SHP77 (cell line): ENCODE results near the gene RNF112.
A peak's percentile ranks its signal among the peaks of the same experiment; 100 is the strongest.

Experiments
- DNase-seq, 2 experiments: peaks; one replicate each; lab custom pipeline; 2025; lab: John Stamatoyannopoulos, UW

The RNF112 gene

DNA sequence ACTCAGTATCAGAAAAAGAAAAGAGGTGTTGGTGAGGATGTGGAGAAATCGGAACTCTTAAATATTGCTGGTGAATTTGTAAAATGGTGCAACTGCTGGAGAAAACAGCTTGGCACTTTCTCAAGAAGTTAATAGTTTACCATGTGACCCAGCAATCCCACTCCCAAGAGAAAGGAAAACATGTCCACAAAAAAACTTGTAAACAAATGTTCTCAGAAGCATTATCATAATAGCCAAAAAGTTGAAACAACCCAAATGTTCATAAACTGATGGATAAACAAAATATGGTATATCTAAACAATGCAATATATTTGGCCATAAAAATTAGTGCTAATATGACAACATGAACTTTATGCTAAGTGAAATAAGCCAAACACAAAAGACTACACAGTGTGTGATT lies 35.3 kb upstream of the RNF112 start:
- no peak for DNase-seq

DNA sequence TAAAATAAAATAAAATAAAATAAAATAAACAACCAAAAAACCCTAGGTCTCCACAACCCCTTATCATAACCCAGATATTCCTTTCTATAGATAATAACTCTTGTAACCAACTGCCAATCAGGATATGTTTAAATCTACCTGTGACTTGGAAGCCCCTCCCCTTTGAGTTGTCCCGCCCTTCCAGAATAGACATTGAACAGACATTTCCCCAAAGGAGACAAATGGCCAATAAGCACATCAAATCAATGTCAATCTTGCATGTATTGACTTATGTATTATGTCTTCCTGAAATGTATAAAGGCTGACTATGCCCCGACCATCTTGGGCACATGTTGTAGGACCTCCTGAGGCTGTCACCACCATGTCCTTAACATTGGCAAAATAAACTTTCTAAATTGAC lies 34.2 kb upstream of the RNF112 start:
- peak; percentile 28 to 57 for DNase-seq

DNA sequence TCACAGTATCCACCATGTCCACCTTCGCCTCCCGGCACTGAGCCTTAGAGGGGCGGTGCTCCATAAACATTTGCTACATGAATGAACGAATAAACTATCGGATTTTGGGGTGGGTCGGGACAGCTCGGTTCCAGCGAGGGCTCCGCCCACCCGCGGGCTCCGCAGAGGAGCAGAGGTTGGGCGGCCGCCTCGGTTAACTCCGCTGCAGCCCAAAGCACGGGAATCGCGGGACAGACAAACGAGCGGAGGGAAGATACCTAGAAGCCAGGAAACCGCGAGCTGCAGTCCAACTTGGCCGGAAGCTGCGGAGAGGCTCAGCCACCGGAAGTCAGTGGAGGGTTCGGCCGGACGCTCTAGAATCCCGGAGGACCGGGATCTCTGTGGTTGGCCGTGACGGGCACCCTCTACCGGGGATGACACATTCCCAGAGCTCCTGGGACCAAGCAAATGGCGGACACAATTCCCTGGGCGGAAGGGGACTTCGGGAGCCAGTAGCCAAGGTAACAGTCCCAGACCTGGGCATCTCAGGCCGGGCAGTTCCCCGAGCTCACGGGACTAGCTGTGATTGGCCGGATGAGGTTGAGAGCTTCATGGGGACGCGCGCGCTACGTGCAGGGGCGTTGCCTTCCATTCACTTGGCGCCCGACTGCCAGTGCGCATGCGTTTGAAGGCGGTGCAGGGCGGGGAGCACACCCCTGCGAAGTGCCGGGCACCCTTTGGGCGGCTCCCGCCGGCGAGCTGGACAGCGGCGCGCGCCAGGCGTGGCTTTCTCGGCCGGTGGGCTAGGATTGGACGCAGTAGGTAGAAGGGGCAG lies 33.2 kb upstream of the RNF112 start:
- DNase-seq = peak; percentile 100

DNA sequence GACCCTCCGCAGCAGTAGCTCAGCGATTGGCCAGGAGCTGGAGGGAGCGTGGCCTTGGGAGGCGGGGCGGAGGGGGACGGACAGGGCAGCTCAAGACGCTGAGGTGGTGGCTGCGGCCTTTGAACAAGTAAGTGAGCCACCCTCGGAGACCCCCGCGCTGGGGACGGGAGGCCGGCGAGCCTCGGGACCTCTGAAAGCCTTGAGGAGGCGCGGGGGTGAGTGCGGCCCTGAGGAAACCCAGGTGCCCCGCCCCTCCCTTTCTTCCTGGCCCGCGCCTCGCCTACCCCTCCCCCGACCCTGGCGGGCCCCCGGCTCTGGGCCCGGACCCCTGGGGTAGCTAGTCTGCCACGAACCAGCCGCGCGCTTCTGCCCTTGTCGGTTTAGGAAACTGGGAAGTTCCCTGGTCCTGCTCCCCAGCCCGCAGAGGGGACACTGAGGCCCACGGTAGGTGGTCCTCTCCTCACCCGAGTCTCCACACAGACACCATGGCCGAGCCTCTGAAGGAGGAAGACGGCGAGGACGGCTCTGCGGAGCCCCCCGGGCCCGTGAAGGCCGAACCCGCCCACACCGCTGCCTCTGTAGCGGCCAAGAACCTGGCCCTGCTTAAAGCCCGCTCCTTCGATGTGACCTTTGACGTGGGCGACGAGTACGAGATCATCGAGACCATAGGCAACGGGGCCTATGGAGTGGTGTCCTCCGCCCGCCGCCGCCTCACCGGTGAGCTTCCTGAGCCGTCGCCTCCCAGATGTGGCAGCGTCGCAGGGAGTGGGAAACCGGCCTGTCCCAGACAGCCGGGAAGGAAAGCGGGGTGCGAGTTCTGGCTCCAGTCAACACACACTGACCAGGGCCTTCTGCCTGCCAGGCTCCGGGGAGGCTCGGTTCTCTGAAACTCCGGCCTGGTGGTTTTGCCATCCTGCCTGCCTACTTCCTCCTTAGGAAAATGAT lies 32.3 kb upstream of the RNF112 start, which contains the start of gene MAPK7:
Gene MAPK7 (plus strand): TSS at position 83 of the 945 bp plus-strand sequence. CDS start 403 bp downstream, at position 486.
- no peak for DNase-seq

DNA sequence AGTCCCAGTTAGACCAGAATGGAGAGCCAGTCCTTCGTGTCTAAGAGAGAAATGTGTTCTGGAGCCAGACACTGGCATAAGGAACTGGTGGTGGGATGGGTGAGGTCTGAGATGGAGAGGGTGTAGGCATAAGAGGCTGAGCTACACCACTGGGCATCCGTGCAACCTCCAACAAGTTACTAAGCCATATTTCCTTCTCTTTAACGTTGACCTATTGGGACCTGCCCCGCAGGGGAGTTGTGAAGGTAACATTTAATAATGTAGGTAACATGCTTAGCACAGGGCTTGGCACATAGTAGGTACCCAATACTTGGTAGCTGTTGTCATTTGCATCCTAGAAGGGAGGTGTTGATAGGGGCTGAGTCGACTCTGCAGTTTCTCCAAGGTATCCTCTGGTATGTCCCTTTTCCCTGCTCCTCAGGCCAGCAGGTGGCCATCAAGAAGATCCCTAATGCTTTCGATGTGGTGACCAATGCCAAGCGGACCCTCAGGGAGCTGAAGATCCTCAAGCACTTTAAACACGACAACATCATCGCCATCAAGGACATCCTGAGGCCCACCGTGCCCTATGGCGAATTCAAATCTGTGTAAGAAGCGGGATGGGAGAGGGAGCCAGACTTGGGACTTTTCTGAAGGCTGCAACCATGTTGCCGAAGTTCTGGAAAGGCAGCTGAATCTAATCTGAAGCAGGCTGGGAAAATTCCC lies 31.5 kb upstream of the RNF112 start:
- DNase-seq = no peak

DNA sequence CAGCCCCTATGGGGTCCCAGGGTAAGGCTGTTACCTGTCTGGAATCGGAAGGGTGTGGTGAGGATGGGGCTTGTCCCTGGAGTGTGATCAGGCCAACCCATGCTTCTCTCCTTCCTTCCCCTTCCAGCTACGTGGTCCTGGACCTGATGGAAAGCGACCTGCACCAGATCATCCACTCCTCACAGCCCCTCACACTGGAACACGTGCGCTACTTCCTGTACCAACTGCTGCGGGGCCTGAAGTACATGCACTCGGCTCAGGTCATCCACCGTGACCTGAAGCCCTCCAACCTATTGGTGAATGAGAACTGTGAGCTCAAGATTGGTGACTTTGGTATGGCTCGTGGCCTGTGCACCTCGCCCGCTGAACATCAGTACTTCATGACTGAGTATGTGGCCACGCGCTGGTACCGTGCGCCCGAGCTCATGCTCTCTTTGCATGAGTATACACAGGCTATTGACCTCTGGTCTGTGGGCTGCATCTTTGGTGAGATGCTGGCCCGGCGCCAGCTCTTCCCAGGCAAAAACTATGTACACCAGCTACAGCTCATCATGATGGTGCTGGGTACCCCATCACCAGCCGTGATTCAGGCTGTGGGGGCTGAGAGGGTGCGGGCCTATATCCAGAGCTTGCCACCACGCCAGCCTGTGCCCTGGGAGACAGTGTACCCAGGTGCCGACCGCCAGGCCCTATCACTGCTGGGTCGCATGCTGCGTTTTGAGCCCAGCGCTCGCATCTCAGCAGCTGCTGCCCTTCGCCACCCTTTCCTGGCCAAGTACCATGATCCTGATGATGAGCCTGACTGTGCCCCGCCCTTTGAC lies 30.3 kb upstream of the RNF112 start:
- no peak for DNase-seq

DNA sequence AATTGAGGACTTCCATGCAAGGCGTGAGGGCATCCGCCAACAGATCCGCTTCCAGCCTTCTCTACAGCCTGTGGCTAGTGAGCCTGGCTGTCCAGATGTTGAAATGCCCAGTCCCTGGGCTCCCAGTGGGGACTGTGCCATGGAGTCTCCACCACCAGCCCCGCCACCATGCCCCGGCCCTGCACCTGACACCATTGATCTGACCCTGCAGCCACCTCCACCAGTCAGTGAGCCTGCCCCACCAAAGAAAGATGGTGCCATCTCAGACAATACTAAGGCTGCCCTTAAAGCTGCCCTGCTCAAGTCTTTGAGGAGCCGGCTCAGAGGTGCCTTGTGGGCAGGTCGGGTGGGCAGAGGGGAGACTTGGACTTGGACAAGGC lies 29.7 kb upstream of the RNF112 start:
- DNase-seq = no peak

DNA sequence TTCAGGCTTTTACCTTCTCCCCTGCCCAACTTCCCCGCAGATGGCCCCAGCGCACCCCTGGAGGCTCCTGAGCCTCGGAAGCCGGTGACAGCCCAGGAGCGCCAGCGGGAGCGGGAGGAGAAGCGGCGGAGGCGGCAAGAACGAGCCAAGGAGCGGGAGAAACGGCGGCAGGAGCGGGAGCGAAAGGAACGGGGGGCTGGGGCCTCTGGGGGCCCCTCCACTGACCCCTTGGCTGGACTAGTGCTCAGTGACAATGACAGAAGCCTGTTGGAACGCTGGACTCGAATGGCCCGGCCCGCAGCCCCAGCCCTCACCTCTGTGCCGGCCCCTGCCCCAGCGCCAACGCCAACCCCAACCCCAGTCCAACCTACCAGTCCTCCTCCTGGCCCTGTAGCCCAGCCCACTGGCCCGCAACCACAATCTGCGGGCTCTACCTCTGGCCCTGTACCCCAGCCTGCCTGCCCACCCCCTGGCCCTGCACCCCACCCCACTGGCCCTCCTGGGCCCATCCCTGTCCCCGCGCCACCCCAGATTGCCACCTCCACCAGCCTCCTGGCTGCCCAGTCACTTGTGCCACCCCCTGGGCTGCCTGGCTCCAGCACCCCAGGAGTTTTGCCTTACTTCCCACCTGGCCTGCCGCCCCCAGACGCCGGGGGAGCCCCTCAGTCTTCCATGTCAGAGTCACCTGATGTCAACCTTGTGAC lies 29.1 kb upstream of the RNF112 start:
- DNase-seq = no peak

DNA sequence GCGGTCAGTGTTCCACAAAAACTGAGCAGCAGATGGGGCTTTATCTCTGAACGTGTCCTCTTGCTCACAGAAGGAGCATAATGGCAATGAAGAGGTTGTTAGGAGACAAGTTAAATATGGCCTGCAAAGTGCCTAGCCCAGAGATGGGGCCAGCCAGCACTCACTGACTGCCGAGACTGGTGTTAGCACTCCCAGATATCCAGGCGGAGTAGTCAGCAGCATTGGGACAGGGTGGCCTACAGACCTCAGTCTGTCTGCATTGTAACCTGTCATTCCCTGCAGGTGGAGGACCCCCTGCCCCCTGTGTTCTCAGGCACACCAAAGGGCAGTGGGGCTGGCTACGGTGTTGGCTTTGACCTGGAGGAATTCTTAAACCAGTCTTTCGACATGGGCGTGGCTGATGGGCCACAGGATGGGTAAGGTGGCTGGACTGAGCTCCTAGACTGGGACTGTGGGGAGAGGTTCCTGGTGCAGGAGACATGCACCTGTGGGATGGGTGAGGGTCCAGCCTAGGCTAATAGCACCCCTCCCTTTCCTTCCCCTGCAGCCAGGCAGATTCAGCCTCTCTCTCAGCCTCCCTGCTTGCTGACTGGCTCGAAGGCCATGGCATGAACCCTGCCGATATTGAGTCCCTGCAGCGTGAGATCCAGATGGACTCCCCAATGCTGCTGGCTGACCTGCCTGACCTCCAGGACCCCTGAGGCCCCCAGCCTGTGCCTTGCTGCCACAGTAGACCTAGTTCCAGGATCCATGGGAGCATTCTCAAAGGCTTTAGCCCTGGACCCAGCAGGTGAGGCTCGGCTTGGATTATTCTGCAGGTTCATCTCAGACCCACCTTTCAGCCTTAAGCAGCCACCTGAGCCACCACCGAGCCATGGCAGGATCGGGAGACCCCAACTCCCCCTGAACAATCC lies 28.2 kb upstream of the RNF112 start:
- no peak for DNase-seq

DNA sequence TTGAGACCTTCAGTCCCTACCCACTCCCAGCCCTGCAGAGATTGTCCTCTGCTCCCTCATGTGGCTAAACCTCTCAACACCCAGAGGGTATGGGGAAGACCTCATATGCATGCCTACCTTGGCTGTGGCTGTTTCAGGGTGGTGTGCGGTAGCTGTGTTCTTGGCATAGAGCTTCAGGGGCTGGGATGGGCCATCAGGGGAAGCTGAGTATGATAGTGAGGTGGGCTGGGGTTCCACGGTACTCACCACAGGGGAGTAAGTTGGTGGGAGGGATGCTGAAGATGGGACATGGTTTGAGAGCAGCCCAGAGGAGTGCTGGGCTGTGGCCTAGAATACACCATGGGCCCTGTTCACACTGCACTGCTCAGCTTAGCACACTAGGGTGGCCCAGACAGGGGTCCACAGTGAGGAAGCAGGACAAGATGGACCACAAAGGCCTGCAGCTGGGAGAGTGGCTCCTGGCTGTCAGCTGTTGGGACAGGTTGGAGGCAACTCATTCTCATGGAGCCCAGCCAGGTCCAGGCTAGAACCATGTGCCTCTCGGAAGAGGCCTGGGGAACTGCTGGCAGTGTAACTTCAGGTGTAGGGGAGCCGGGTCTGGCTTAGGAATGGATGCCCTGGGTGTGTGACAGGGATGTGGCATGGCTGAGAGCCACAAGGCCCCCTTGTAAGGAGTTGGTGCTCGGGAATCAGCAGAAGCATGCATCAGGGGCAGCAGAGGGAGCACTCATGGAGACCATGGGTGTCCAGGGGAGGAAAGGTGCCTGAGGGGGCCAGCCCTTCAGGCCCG lies 27.2 kb upstream of the RNF112 start:
- no peak for DNase-seq

DNA sequence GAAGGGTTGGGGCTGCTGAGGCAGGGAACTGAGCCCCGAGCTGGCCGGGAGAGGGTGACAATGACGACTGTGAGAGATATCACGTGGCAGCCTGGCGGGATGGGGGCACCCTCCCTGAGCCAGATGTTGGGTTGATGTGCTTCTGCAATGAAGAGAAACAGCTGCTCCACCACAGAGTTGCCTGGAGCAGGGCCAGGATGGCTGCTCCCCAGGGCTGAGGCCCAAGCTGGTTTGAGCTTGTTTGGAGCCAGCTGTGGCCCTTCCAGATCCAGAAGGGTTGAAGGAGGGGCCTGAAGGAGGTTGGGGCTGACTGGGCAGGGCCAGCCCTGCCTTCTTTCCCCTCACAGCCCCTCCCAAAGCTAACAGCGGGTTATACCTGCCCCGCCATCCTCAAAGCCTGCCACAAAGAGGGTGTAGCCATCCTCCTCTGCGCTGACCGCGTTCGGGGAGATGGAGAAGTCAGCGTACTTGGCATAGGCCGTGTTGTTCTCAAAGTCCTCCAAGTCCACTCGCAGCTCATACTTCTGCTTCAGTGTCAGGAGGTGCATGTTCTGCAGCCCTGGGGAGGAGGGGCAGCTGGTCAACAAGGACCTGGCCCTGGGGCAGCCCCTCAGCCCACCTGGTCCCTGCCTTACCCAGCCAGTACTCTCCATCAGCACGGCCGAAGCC lies 26.2 kb upstream of the RNF112 start:
- no peak for DNase-seq

DNA sequence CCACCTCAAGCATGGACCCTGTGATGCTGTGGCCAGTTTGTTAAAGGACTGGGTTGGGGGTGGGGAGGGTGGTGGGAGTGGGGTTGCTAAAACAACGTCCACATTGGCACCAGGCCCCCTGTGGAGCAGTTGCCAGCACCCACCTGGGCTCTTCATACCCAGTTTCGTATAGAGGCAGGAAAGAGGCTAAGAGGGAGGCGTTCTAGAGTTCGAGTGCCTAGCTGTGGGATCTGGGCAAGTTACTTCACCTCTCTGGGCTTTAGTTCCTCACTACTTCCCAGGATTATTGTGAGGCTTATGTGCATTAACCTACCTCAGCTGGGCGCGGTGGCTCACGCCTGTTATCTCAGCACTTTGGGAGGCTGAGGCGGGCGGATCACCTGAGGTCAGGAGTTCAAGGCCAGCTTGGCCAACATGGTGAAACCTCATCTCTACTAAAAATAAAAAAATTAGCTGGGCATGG lies 25.5 kb upstream of the RNF112 start:
- no peak for DNase-seq

DNA sequence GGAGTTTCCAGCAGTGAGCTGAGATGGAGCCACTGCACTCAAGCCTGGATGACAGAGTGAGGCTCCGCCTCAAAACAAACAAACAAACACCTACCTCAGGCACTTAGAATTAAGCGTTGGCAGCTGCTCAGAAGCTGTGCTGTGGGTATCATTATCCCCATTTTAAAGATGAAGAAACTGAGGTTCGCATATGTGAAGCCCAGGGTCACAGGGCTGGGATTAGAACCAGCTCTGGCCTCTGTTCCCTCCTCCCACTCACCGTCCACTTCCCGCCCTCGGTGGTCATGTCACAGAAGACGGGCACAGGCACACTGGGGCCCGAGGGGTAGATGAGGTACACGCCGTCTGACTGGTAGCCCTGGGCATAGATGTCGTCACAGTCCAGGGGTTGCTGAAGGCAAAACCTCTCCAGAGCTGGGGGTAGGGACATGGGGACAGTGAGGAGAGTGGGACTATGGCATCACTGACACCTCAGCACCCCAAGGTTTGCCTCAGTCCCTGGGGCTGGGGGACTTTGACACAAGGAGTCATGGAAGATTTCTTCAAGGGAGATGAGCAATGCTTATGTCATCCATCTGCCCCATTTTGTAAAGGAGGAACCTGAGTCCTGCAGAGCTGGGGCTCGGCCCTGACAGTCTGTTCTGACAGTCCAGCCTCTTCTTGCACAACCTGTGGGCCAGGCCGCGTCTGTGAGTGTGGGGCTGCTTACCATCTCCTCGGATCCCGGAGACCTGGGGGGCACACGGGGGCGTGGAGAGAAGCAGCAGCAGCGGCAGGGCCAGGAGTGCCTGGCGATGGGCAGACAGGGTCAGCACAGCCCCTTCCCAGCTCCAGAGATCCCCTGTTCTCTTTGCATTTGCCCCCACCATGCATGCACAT lies 24.7 kb upstream of the RNF112 start:
- DNase-seq = no peak

DNA sequence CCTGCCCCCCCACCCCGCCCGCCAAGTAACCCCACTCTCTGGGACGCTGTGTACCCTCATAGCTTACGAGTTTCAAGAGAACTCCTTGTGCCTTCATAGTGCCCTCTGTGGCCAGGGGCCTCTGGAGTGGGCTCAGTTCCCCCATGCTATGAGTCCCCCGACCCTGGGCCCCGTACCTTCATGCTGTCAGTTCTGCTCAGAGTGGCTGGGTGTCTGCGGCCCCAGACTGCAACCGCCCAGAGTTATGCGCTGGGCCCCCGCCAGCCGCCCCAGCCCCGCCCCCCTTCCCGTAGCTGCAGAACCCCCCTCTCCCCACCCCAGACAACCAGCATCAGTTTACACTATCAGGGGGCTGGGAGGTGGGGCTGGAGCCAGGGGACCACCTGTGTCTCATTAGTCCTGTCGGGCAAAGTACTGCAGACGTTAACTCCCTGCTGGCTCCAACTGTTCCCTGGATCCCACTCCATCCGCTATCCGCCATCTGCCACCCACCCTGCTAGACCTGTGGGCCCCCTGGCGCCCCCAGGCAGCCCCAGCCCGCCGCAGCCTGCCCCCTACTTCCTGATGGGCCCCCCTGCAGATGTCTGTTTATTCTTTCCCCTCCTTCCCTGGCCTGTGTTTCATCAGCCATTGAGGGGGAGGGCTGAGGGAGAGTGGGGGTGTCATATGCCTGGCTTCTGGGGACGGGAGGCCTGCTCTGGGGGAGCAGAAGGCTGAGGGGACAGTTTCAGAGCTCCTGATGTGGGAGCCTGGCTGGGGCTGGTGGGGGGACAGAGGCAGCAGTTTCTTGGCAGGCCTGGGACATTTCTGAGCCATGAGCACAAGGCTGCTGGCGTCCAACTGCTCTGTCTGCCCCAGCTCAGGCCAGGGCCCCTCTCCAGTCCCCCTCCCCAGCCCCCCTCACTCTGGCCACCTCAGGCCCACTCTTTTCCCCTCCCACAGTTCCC lies 23.8 kb upstream of the RNF112 start, which contains the start of gene MFAP4:
Gene MFAP4 (minus strand): TSS at position 217 of the 947 bp plus-strand sequence. CDS start 35 bp downstream, at position 182.
- DNase-seq = no peak

DNA sequence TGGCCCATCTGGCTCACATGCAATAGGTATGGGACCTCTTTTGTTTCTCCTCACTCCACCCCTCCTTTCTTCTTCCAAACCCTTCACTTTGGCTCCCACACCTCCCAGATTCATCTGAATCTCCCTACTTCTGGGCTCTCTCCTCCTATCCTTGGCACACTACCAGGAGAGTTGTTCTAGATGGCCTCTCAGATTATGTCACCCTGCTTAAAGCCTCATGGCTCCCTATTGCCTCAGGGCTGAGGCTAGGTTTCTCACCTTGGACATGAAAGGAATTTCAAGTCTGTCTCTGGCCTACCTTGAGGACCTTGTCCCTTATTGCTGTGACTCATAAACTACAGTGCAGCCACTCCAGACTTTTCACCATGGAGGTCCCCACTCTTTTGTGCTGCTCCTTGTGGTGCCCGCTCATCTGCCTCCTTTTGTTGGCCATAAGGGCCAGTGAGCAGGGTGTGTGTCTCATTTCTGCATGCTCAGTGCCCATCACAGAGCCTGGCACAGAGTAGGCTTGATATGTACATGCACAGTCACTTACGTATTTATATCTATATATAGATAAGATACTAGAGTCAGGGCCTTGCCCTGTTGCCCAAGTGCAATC lies 23.0 kb upstream of the RNF112 start:
- DNase-seq = no peak
